Testis (tissue), 3 donors: ENCODE measurements around the gene UBQLN4. TPM values are rescaled to one million over a fixed set of nuclear protein-coding genes. Genes with fewer than 3 reads are reported as not detected.
A peak's percentile ranks its signal among the peaks of the same experiment; 100 is the strongest.

ENCODE experiments used
- DNase-seq: peaks from one replicate; pipeline ENCODE4 v3.0.0-alpha.2; 2019
- H3K27ac ChIP-seq, 2 donors: fragments of 200-600 bp; sonication (generic); one replicate each; pipeline ENCODE4 v1.5.1; 2019
- H3K27me3 ChIP-seq: fragments of 200-600 bp; sonication (generic); one replicate; pipeline ENCODE4 v1.5.1; 2019
- H3K36me3 ChIP-seq: fragments of 200-600 bp; sonication (generic); one replicate; pipeline ENCODE4 v1.5.1; 2017; ENCODE audit warnings: low read depth; ENCODE audit errors: missing control alignments
- H3K4me1 ChIP-seq: fragments of 200-600 bp; sonication (generic); one replicate; pipeline ENCODE4 v1.5.1; 2019
- H3K4me3 ChIP-seq, 2 donors: fragments of 200-600 bp; sonication (generic); one replicate each; pipeline ENCODE4 v1.5.1; 2017 to 2019
- H3K9me3 ChIP-seq: fragments of 200-600 bp; sonication (generic); one replicate; pipeline ENCODE4 v1.5.1; 2017
- CTCF ChIP-seq, 3 experiments: fragments of 450-650 bp in 2 of 3; fragments of 200-600 bp in 1 of 3; sonication (generic) in 1 of 3; IDR thresholded peaks; one replicate each; pipeline ENCODE4 v1.5.1; 2016 to 2019; ENCODE audit warnings: antibody characterized with exemption in 3 of 3, mild to moderate bottlenecking in 2 of 3, moderate library complexity in 1 of 3
- POLR2A ChIP-seq: fragments of 450-650 bp; IDR thresholded peaks from one replicate; pipeline ENCODE4 v1.6.1; 2017; ENCODE audit warnings: antibody characterized with exemption, mild to moderate bottlenecking, moderate library complexity
- WGBS, 2 donors: methylation state at CpG; one replicate each; pipeline ENCODE4 v1.1.5; 2018; 5-methylcytosine and 5-hydroxymethylcytosine counted together
- intact Hi-C: fragments of 100-400 bp; cut with DNase I; formaldehyde crosslinking; loops from one replicate; pipeline ENCODE4 v1.15.1; 2023; ENCODE audit warnings: low total_unique reads
- polyA plus RNA-seq: library from polyadenylated mRNA; stranded (reverse); fragments of 350-450 nt; fragmentation: Illumina TruSeq; extraction: RNeasy Lipid Tissue Mini Kit (QIAGEN cat#74804); gene quantifications from one replicate; pipeline ENCODE4 v1.2.3, GENCODE V29; 2014; ENCODE audit warnings: low read depth, low replicate concordance; ENCODE audit not compliant: insufficient read depth
- total RNA-seq, 2 donors: library from RNA; depleted of rRNA; stranded (reverse); fragments of >200 nt; gene quantifications; one replicate each; pipeline ENCODE4 v1.2.3, GENCODE V29; 2016

The UBQLN4 gene
- total and polyA plus RNA-seq, 3 donors from 2014 or later = 34.4 to 42.7 (median 41.0) TPM

DNA sequence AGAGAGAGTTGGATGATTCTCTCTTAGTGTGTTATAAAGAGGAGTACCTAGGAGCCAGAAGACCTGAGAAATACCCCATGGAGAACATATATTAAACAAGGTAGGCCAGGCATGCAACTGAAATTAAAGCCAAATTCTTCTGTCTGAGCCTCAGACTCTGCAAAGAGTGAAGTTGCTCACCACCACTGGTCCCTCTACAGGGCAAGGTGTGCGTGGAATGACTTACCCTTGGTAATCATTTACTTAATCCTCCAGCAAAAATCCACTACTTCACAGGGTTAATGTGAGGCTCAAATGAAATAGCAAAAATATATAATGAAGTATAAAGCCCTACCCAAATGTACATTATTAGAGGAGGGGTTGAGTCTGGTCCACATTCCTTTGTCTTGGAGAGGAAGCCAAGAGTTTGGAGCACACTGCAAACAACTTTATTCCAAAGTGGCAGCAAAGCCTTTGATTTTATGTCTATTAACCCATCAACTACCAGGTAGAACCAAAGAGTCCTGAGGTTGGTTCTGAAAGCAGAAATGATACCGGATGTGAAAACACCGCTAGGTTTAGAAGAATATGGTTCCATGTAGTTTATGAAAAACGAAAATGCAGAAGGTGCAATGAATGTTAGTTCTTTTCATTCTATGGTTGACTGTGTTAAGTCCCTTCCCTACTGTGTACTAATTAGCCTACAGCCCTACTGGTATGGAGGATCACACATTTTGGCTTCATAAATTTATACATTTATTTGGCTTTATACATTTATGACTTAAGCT, 41.4 kb downstream of the UBQLN4 start:
- 86 to 95% methylated on average over 4 of the region's 4 CpGs for WGBS, 2 donors
- no peaks in the 10 kb centered on the region for H3K36me3 ChIP-seq
- no peak overlapping the region for H3K27ac ChIP-seq
- no peak overlapping the region for H3K4me3 ChIP-seq
- no peaks in the 10 kb centered on the region for H3K9me3 ChIP-seq
- no peaks in the 10 kb centered on the region for H3K4me1 ChIP-seq
- H3K27me3 ChIP-seq = no peaks in the 10 kb centered on the region
- intact Hi-C loops = no loop called here
- TF ChIP-seq CTCF (IDR thresholded peaks at IDR 0.05) (no peak), POLR2A (no peak)
- no peak for DNase-seq

GRCh38 chr1:156009404-156009803, 44.2 kb downstream of the UBQLN4 start:
- peaks cover 8% of the 10 kb centered on the region for H3K4me1 ChIP-seq
- no peak overlapping the region for H3K4me3 ChIP-seq
- H3K36me3 ChIP-seq = no peaks in the 10 kb centered on the region
- intact Hi-C loops = no loop called here
- no peaks in the 10 kb centered on the region for H3K9me3 ChIP-seq
- TF ChIP-seq POLR2A (no peak), CTCF (IDR thresholded peaks at IDR 0.05) (no peak)
- WGBS, 2 donors = 62 to 64% methylated on average over 3 of the region's 3 CpGs
- H3K27me3 ChIP-seq = no peaks in the 10 kb centered on the region
- H3K27ac ChIP-seq = no peak overlapping the region
- no peak for DNase-seq

DNA sequence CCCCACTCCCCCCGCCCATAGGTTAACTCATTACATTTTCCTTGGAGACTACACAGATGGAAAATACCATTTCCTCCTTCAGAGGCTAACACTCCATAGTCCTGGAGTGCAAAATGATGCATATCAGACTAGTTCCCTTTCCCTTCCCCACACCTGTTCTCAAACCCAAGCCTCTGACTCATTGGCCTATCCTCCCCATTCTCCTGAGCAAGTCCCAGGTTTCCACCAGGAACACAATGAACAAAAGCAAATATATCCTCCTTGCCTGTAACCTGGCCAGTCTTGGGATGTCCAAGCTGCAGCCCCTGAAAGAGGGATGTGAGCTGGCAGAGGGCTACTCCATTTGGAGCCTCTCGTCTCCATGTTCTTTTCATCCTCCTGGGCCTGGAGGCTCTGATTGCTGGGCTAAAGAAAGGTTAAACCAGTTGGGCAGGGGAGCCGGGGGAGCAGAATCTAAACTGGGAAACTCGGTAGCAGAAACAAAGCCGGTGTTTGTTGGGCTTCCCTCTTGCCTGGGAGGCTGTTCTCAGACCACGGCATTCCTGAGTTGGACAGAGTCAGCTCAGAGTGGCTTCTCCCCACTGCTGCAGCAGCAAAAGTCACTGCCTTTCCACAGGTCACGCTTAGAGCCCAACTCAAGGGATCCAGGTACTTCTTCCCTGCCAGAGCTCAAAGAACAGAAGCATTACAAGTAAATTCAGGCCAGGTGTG, 46.8 kb downstream of the UBQLN4 start:
- Histone ChIP-seq H3K4me1 (peaks cover 11% of the 10 kb centered on the region), H3K27me3 (no peaks in the 10 kb centered on the region), H3K4me3 (no peak overlapping the region), H3K27ac (no peak overlapping the region), H3K36me3 (no peaks in the 10 kb centered on the region), H3K9me3 (no peaks in the 10 kb centered on the region)
- 56 to 57% methylated on average over 7 of the region's 7 CpGs for WGBS, 2 donors
- intact Hi-C loops = no loop called here
- TF ChIP-seq CTCF (IDR thresholded peaks at IDR 0.05) (no peak), POLR2A (no peak)
- DNase-seq = peak; percentile 35

- H3K27ac ChIP-seq = no peak overlapping the region
- no peaks in the 10 kb centered on the region for H3K36me3 ChIP-seq
- intact Hi-C loops = no loop called here
- no peaks in the 10 kb centered on the region for H3K9me3 ChIP-seq
- 55 to 72% methylated on average over 4 of the region's 4 CpGs for WGBS, 2 donors
- TF ChIP-seq POLR2A (no peak), CTCF (IDR thresholded peaks at IDR 0.05) (no peak)
- DNase-seq = no peak
- no peaks in the 10 kb centered on the region for H3K27me3 ChIP-seq
- peaks cover 25% of the 10 kb centered on the region for H3K4me1 ChIP-seq
- no peak overlapping the region for H3K4me3 ChIP-seq
Measured at GRCh38 chr1:156004843-156005584, 48.6 kb downstream of the UBQLN4 start.
